ENCODE results near the gene FLT3. TPM values are rescaled to one million over a fixed set of nuclear protein-coding genes. Genes with fewer than 3 reads are reported as not detected.

FLT3 gene
- total and polyA plus RNA-seq, 2 donors (not counting 1 experiment from before 2014, with no cell fraction given): 0.13 to 0.42 TPM

GRCh38 chr13:27985600-27985999 is 114.8 kb downstream of the FLT3 start:
- H3K4me3 Mint-ChIP-seq: no peak overlapping the region
- Histone ChIP-seq H3K4me3 (ENCODE audit: control extremely low read depth in 1 of 5, extremely low read depth in 1 of 5, insufficient read depth in 1 of 5, low read depth in 2 of 5, low read length in 4 of 5) (no peak overlapping the region), H3K36me3 (replicated peaks in 1 of 2; ENCODE audit: control extremely low read depth in 1 of 2, control insufficient read depth in 1 of 2, extremely low read depth in 1 of 2, insufficient read depth in 2 of 2, low read length in 1 of 2) (no peaks in the 10 kb centered on the region), H3K4me2 (replicated peaks; ENCODE audit: low read depth, low read length, poor library complexity, severe bottlenecking) (no peak overlapping the region), H3K4me1 (ENCODE audit: control insufficient read depth in 2 of 2, insufficient read depth in 2 of 2, low read length in 2 of 2) (peaks cover 2 to 5% of the 10 kb centered on the region in 2 donors), H3K27ac (ENCODE audit: low read length in 2 of 2) (no peak overlapping the region), H4K20me1 (ENCODE audit: control insufficient read depth, insufficient read depth, low read length, poor library complexity, severe bottlenecking) (no peaks in the 10 kb centered on the region), H3K9ac (ENCODE audit: low read length) (no peak overlapping the region), H2AFZ (ENCODE audit: insufficient read depth, low read depth, low read length, poor library complexity, severe bottlenecking) (no peak overlapping the region), H3K79me2 (ENCODE audit: control insufficient read depth, insufficient read depth, low read length) (no peaks in the 10 kb centered on the region), H3K9me3 (ENCODE audit: control extremely low read depth in 1 of 3, control insufficient read depth in 2 of 3, insufficient read depth in 1 of 3, low read length in 2 of 3) (peaks cover 0 to 1% (median 0%) of the 10 kb centered on the region in 3 donors), H3K27me3 (replicated peaks in 1 of 4; ENCODE audit: control extremely low read depth in 1 of 4, control insufficient read depth in 3 of 4, insufficient read depth in 4 of 4, low read length in 3 of 4) (peaks cover 0 to 33% (median 21%) of the 10 kb centered on the region in 4 experiments)
- WGBS (ENCODE audit: insufficient coverage): no CpG with 5 or more reads among the region's 1 CpG
- peaks cover 46% of the 10 kb centered on the region for H3K27me3 Mint-ChIP-seq
- ChIA-PET POLR2A (no interaction called here), CTCF (interaction anchor here (1.9 to 10.8 kb wide), 11 partner anchors 10 to 1000 kb away, joined by 4 to 327 read pairs (median 14); no protein-coding TSS in a partner anchor)
- DNase-seq (no peak), ATAC-seq (ENCODE audit: low read depth) (no peak)
- H3K9me3 Mint-ChIP-seq (ENCODE audit: insufficient read depth): no peaks in the 10 kb centered on the region
- no peak overlapping the region for H3K27ac Mint-ChIP-seq
- TF ChIP-seq CTCF (IDR thresholded peaks at IDR 0.05) (no peak), EZH2 (IDR thresholded peaks at IDR 0.05; ENCODE audit: borderline replicate concordance, insufficient read depth, low read depth, low read length, poor library complexity, severe bottlenecking) (no peak)
- intact Hi-C loops (cut with micrococcal nuclease): no loop called here
- peaks cover 4% of the 10 kb centered on the region for H3K4me1 Mint-ChIP-seq

- Mint-ChIP-seq H3K4me1 (peaks cover 26% of the 10 kb centered on the region), H3K27me3 (peaks cover 69% of the 10 kb centered on the region), H3K9me3 (ENCODE audit: insufficient read depth) (no peaks in the 10 kb centered on the region), H3K4me3 (no peak overlapping the region), H3K27ac (no peak overlapping the region)
- ATAC-seq (ENCODE audit: low read depth) (no peak), DNase-seq (no peak)
- ChIA-PET CTCF (interaction anchor here (0.6 to 10.8 kb wide), 13 partner anchors 9 to 997 kb away, joined by 3 to 327 read pairs (median 14); no protein-coding TSS in a partner anchor), POLR2A (no interaction called here)
- 83% methylated on average over 2 of the region's 2 CpGs for WGBS (ENCODE audit: insufficient coverage)
- Histone ChIP-seq H4K20me1 (ENCODE audit: control insufficient read depth, insufficient read depth, low read length, poor library complexity, severe bottlenecking) (no peaks in the 10 kb centered on the region), H3K36me3 (replicated peaks in 1 of 2; ENCODE audit: control extremely low read depth in 1 of 2, control insufficient read depth in 1 of 2, extremely low read depth in 1 of 2, insufficient read depth in 2 of 2, low read length in 1 of 2) (no peaks in the 10 kb centered on the region), H3K79me2 (ENCODE audit: control insufficient read depth, insufficient read depth, low read length) (no peaks in the 10 kb centered on the region), H3K4me1 (ENCODE audit: control insufficient read depth in 2 of 2, insufficient read depth in 2 of 2, low read length in 2 of 2) (peaks cover 29 to 32% of the 10 kb centered on the region in 2 donors), H3K9ac (ENCODE audit: low read length) (no peak overlapping the region), H3K9me3 (ENCODE audit: control extremely low read depth in 1 of 3, control insufficient read depth in 2 of 3, insufficient read depth in 1 of 3, low read length in 2 of 3) (peaks cover 0 to 7% (median 0%) of the 10 kb centered on the region in 3 donors), H3K27ac (ENCODE audit: low read length in 2 of 2) (no peak overlapping the region), H3K4me3 (ENCODE audit: control extremely low read depth in 1 of 5, extremely low read depth in 1 of 5, insufficient read depth in 1 of 5, low read depth in 2 of 5, low read length in 4 of 5) (no peak overlapping the region), H2AFZ (ENCODE audit: insufficient read depth, low read depth, low read length, poor library complexity, severe bottlenecking) (no peak overlapping the region), H3K27me3 (replicated peaks in 1 of 4; ENCODE audit: control extremely low read depth in 1 of 4, control insufficient read depth in 3 of 4, insufficient read depth in 4 of 4, low read length in 3 of 4) (peaks cover 0 to 60% (median 45%) of the 10 kb centered on the region in 4 experiments), H3K4me2 (replicated peaks; ENCODE audit: low read depth, low read length, poor library complexity, severe bottlenecking) (no peak overlapping the region)
- no peak for TF ChIP-seq CTCF (IDR thresholded peaks at IDR 0.05)
- TF ChIP-seq EZH2 (IDR thresholded peaks at IDR 0.05; ENCODE audit: borderline replicate concordance, insufficient read depth, low read depth, low read length, poor library complexity, severe bottlenecking): no peak
- intact Hi-C loops (cut with micrococcal nuclease): no loop called here
Observed at GRCh38 chr13:27982361-27982760, 118.0 kb downstream of the FLT3 start.
